Measurements from ENCODE around the gene AKT1S1.

DNA sequence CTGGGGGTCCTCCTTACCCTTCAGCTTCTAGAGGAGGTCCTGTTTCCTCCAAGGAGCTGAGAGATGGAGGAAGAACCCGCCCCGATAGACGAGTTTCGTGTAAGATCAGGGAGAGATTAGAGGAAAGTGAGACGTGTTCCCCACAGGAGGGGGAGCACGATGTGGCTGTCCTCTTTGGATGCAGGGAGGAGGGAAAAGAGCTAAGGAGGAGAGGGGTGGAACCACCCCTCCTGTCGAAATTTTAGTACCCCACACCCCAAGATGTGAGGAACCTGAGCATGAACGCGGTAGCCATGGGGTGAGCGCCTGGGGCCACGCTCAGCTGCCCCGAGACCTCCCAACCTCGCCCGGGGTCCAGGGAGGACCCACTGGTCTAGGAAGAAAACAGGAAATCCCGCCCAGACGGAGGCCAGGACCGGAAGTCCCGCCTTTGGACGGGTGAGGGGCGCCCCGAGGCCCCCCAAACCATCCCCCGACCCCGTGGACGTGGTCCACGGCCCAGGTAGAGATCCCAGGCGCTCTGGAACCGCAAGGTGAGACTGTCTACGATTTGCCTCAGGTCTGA, 1.2 kb downstream of the AKT1S1 start:
- TF ChIP-seq EZH2 (IDR thresholded peaks at IDR 0.05; ENCODE audit: borderline replicate concordance, low read depth, low read length, severe bottlenecking) (no peak), POLR2A (IDR thresholded peaks at IDR 0.05; ENCODE audit: low read depth, low read length) (peak; percentile 70), POLR2AphosphoS5 (IDR thresholded peaks at IDR 0.05; ENCODE audit: insufficient read depth, low read depth, low read length) (peak; percentile 64), GATA2 (IDR thresholded peaks at IDR 0.05; ENCODE audit: insufficient read depth, insufficient read length, low read depth, low read length) (no peak)
- TF ChIP-seq, protein P1, sequence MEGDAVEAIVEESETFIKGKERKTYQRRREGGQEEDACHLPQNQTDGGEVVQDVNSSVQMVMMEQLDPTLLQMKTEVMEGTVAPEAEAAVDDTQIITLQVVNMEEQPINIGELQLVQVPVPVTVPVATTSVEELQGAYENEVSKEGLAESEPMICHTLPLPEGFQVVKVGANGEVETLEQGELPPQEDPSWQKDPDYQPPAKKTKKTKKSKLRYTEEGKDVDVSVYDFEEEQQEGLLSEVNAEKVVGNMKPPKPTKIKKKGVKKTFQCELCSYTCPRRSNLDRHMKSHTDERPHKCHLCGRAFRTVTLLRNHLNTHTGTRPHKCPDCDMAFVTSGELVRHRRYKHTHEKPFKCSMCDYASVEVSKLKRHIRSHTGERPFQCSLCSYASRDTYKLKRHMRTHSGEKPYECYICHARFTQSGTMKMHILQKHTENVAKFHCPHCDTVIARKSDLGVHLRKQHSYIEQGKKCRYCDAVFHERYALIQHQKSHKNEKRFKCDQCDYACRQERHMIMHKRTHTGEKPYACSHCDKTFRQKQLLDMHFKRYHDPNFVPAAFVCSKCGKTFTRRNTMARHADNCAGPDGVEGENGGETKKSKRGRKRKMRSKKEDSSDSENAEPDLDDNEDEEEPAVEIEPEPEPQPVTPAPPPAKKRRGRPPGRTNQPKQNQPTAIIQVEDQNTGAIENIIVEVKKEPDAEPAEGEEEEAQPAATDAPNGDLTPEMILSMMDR (IDR thresholded peaks at IDR 0.05; ENCODE audit: extremely low read depth in 1 of 2, insufficient read depth in 1 of 2, low read depth in 1 of 2, low read length in 2 of 2) = no peak
- TF ChIP-seq, protein P2, sequence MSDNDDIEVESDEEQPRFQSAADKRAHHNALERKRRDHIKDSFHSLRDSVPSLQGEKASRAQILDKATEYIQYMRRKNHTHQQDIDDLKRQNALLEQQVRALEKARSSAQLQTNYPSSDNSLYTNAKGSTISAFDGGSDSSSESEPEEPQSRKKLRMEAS (IDR thresholded peaks at IDR 0.05; ENCODE audit: insufficient read depth, insufficient read length) = no peak

All from endothelial cell of umbilical vein (primary cell).